GM19468 (cell line): ENCODE data around the gene C1QA.

ENCODE experiments used
- ATAC-seq: cut with Tn5 transposase; IDR thresholded peaks from one replicate; pipeline ENCODE4 v1.9.1; 2021; ENCODE audit warnings: mild to moderate bottlenecking, moderate library complexity, moderate number of reproducible peaks; ENCODE audit not compliant: unreplicated experiment; ENCODE audit errors: extremely low read depth

C1QA gene

DNA sequence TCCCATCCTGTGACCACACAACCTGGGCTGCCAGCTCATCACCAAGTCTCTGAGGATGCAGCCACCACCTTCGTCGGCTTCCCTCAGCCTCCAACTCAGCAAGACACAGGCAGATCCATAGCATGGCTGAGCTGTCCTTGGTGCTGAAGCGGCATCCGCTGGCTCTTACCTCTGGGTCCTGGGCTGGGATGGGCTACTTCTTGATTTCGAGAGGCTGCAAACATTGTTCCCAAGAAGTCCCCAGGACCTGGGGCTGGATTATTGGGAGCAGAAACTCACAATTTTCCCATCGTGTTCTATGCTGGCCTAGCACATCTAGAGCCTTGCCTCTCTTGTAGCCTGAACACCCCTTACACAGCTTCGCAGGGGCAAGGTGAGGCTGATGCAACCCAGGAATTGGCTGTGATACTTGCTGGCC is 24.9 kb upstream of the C1QA start:
- no peak for ATAC-seq

DNA sequence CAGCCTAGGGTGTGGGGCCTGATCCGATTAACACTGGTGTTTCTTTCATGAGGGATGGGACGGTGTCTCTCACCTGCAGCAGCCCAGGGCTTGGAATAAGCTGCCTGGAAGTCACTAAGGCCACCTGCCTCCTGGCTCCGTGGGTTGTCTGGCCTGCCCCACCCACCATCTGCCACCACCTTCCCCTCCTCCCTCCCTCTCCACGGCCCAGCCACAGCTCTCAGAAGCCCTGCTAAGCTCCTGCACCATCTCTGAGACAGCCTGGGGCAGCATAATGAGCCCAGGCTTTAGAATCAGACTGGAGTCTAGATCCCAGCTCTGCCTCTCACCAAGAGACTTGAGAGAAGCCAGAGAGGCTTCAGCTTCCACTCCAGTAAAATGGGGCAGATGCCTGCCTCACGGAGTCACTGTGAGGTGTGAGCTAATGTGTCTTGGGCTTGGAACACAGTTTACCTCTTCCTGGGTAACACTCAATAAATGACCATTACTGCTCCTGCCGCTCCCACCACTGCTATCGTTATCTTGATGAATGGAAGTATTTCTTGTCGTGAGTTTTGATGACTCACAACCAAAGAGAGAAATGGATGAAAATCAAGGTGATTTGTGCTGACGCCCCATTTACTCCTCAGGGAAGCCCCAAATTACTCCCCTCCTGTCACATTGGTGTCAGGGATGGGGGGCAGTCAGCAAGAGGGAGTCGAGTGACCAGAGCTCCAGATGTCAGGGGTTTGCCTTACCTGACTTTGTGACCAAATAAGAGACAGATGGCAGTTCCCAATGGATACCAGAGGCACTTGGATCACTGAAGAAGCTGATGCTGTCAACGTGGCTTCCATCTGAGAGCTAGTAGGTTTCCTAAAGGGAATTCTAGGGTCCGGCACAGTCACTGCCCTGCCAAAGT is 23.5 kb upstream of the C1QA start:
- no peak for ATAC-seq

DNA sequence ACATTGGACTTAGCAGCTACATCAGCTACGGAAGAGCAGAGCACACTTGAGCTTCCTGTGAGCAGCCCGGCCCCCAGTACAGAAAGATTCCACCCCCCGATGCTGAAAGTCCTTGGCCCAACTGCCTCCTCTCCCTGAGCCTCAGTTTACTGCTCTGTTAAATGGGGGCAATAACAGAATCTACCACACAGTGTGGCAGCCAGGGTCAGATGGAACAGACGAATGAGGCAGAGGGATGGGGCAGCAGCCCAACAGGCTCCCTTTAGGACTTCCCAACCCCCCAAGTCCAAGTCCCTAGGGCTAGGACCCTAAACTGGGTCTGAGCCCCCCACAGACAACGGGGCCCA is 22.9 kb upstream of the C1QA start:
- ATAC-seq = no peak

DNA sequence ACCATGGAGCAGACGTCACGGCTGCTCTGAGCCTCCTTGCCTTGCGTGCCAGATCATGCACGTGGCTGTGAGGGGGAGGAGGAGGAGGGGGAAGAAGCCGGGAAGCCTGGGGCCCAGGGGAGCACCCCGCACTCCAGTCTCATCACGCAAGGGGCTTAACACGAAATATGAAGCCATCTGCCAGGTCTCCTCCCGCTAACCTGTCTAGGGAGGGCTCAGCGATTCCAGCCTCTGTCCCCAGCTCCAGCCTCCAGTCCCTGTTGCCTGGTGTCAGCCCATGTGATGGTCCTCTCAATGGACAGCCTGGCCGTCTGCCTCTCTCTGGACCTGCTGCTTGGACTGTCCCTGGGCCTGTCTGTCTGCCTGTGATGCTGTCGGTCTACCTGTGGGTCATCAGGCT is 22.5 kb upstream of the C1QA start:
- no peak for ATAC-seq

DNA sequence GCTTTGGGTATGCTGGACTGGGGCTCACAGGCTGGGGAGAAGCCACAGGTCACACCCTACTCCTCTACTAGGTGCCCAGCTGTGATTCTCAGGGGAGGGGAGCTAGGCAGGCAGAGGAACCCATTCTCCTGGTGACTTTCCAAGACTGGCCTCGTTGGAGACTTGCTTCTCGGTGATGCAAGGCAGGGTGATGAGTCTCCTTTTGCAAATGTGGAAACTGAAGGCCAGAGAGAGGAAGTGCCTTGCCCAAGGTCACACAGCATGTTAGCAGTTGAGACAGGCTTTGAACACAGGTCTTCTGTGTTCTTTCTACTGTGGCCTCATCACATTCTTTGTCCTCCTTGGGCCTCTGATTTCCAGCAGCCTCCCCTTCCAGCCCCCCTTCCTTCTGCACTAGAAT is 20.5 kb upstream of the C1QA start:
- ATAC-seq = no peak

DNA sequence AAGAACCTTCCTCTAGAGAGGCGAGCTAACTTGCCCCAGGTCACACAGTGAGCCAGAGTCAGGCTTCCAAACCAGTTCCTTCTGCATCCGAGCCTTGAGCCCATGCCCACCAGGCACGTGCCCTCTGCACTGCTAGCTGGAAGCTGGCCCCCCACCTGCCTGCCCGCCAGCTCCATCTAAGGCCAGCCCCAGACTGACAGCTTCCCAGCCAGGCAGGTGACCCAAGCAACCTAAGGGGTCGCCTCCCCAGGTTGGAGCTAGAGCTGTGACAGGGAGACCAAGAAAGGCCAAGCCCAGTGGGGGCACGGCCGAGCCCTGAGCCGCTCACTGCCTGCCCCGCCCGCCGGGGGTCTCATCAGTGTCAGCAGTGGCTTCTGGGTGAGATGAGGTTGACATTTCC is 19.9 kb upstream of the C1QA start:
- no peak for ATAC-seq

GRCh38 chr1:22618056-22618455 is 18.4 kb upstream of the C1QA start:
- no peak for ATAC-seq

DNA sequence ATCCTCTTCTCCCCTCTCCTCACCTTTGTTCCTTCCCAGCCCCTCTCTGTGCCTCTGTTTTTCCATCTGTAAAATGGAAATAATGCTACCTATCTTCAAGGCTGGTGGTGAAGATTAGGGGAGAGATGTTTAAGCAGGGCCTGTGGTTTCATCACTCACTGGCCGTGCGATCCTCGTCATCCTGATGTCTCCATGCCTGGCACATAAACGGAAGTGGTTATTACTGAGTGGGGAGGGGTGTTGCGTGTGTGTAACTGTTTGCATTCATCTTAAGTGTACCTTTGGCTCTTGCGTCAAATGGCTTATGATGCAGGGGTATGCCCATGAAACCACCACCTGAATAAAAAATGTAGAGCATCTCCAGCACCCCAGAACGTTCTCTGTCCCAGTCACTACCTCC is 17.2 kb upstream of the C1QA start:
- no peak for ATAC-seq

DNA sequence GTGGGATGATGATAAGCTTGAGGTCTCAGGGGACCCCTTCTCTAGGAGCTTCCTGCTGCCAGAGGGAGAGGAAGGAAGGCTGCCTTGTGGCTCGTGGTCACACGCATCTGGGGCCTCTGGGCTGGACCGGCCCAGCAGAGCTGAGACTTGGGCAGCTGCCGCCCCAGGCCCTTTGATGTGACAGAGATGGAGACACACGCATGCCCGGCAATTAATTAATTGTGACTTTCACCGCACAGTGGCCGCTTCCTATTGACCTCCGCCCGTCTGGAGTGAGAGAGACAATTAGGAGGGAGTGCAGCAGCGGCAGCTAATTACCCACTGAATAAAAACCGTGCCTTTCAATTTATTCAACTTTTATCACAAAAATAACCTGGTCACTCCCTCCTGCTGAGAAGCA is 16.6 kb upstream of the C1QA start:
- no peak for ATAC-seq

GRCh38 chr1:22621761-22622160 is 14.7 kb upstream of the C1QA start:
- no peak for ATAC-seq

GRCh38 chr1:22625262-22625925 is 11.0 kb upstream of the C1QA start:
- ATAC-seq = no peak

GRCh38 chr1:22626237-22627157 is 9.9 kb upstream of the C1QA start:
- no peak for ATAC-seq

GRCh38 chr1:22627331-22627730 is 9.1 kb upstream of the C1QA start:
- no peak for ATAC-seq

DNA sequence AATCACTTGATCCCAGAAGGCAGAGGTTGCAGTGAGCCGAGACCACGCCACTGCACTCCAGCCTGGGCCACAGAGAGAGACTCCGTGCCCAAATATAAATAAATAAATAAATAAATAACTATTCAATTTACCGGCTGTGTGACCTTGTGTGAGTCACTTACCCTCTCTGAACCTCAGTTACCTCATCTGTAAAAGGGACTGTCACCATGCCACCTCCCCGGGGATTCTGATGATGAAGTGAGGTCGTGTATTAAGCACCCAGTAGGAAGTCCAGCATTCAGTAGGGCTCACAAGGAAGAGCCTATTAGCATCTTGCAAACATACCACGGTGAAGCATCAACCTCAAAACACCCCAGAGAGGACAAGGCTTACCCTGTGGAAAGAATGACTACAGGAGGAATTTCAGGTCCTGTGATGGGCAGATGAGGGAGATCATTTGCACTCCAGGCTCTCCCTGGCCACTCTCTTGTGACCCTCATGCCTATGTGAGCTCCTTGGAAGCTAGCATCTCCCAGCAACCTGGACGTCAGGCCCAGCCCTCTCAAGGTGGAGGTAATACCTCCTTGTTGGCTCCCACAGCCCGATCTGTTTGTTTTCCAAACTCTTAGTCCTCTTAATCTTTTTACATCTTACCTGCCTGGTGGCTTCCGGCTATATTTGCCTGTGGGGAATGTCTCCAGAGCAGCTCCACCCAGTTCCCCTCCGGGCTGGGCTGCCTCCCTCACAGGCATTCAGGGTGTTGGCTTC is 7.6 kb upstream of the C1QA start:
- no peak for ATAC-seq

DNA sequence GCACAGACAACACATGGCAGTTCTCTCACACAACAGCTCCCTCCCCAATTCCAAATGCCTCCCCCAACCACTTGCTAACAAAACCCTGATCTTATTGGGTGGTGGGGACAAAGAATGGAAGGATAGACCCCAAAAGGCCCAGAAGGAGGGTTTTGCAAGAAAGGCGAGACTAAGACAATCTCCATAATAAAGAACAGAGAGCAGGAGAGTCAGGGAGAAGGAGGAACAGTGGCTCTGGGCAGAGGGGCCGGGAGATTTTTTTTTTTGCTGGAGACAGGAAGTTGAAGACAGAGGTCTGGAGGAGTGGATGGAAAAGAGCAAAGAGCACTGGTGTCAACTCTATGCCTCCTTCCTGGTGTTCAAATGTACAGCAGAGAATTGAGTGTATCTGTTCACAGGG is 6.5 kb upstream of the C1QA start:
- ATAC-seq = no peak

DNA sequence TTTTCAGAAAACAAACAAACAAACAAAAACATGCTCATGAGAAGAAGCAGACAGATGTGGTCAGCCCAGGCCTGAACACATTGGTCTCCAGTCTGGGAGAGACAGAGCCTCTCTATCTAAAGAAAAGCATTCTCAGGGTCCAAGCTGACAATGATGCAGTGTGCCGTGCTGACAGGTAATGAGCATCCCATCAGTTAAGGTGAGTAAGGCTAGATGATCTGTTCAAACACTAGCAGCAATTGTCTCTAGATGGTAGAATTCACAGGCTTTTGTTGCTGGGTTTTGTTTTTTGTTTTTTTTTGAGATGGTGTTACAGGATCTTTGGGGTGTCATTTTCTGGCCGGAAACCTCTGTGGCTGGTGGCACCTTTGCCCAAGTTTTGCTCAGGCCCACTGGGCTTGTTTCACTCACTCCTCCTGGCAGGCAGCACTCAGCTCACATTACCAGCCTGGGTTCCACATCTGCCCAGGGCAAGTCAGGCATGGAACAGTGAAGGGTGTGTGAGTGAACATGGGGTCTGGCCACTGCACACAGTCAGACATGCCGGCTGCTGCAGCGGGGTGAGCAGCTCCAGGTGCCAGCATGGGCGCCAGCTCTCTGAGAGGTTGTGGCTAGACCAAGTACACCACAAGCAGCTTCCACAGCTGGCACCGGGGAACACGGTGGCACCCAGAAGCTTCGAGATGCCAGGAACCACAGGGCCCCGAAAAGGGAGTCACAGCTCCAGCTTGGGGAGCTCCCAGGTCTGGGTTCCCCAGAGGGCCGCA is 2.5 kb upstream of the C1QA start:
- no peak for ATAC-seq

GRCh38 chr1:22635436-22635835 is 992 bp upstream of the C1QA start:
- ATAC-seq = no peak

- no peak for ATAC-seq
These were observed 499 bp downstream of the C1QA start for GRCh38 chr1:22636927-22637326.

DNA sequence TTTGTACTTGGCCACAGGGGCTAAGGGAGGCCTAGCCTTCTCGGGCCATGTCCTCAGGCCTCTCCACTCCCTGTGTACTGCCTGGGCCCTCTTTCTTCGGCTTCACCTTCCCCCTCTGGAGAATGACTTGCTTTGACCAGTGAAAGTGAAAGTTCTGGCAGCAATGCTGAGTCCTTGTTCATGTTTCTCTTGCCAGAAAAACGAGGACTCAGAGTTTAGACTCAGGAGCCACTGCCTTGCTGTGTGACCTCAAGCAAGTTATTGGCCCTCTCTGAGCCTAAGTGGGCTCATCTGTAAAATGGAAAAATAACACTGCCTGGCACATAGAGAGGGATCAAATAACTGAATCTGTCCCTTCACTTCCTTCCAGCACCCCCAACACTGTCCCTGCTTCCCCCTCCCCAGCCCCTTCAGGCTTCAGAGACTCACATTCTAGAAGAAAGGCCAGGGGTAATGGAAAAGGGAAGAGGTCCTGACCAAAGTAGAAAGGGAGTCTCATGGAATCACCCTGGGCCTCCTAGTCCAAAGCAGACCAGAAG is 1.5 kb downstream of the C1QA start:
- ATAC-seq = no peak
